Adipocyte (in vitro differentiated cells): ENCODE results near the gene APOL1.
A peak's percentile ranks its signal among the peaks of the same experiment; 100 is the strongest.
"Not testable (repeated sequence)": the region's sequence is repeated elsewhere in the genome, so short reads cannot be mapped to it uniquely, and the experiment has no call there.

Source experiments
- DNase-seq: peaks from one replicate; pipeline ENCODE4 v3.0.0-alpha.2; 2015; ENCODE audit warnings: low read depth
- H3K27me3 ChIP-seq: replicated peaks from 2 replicates; pipeline ENCODE4 v1.7.0; 2013; ENCODE audit warnings: mild to moderate bottlenecking, low read length, moderate library complexity; ENCODE audit not compliant: control insufficient read depth, insufficient read depth
- H3K36me3 ChIP-seq: 2 replicates; pipeline ENCODE4 v1.7.0; 2013; ENCODE audit warnings: low read length, mild to moderate bottlenecking, moderate library complexity; ENCODE audit not compliant: control insufficient read depth, insufficient read depth, severe bottlenecking
- H3K4me1 ChIP-seq: 2 replicates; pipeline ENCODE4 v1.7.0; 2013; ENCODE audit warnings: mild to moderate bottlenecking, low read length, moderate library complexity; ENCODE audit not compliant: control insufficient read depth, insufficient read depth
- H3K4me3 ChIP-seq: 2 replicates; pipeline ENCODE4 v1.7.0; 2013; ENCODE audit warnings: mild to moderate bottlenecking, low read length, moderate library complexity
- H3K9ac ChIP-seq: 2 replicates; pipeline ENCODE4 v1.7.0; 2013; ENCODE audit warnings: mild to moderate bottlenecking, low read length, moderate library complexity
- H3K9me3 ChIP-seq: 2 replicates; pipeline ENCODE4 v1.7.0; 2013; ENCODE audit warnings: mild to moderate bottlenecking, low read length, moderate library complexity; ENCODE audit not compliant: control insufficient read depth

Gene APOL1

GRCh38 chr22:36259615-36260300 lies 6.8 kb downstream of the APOL1 start:
- Histone ChIP-seq H3K27me3 (no peaks in the 10 kb centered on the region), H3K9me3 (no peaks in the 10 kb centered on the region), H3K4me3 (no peak overlapping the region), H3K9ac (peak overlapping the region; percentile 24), H3K36me3 (no peaks in the 10 kb centered on the region), H3K4me1 (peaks cover 48% of the 10 kb centered on the region)
- no peak for DNase-seq

- DNase-seq, H3K9ac ChIP-seq, H3K27me3 ChIP-seq, H3K9me3 ChIP-seq, H3K36me3 ChIP-seq, H3K4me3 ChIP-seq: not testable (repeated sequence)
- peaks cover 41% of the 10 kb centered on the region for H3K4me1 ChIP-seq
These were observed 8.7 kb downstream of the APOL1 start for GRCh38 chr22:36261675-36262074.

GRCh38 chr22:36262307-36262706 lies 9.4 kb downstream of the APOL1 start:
- not testable (repeated sequence) for H3K27me3 ChIP-seq, H3K9me3 ChIP-seq, DNase-seq, H3K9ac ChIP-seq, H3K36me3 ChIP-seq, H3K4me3 ChIP-seq
- peaks cover 41% of the 10 kb centered on the region for H3K4me1 ChIP-seq

- peak; percentile 83 for DNase-seq
- not testable (repeated sequence) for H3K4me3 ChIP-seq, H3K36me3 ChIP-seq, H3K27me3 ChIP-seq, H3K9me3 ChIP-seq
- H3K9ac ChIP-seq: peak overlapping the region; percentile 20
- peaks cover 41% of the 10 kb centered on the region for H3K4me1 ChIP-seq
These were observed 10.3 kb downstream of the APOL1 start for GRCh38 chr22:36263216-36263673.

- not testable (repeated sequence) for H3K36me3 ChIP-seq, H3K9me3 ChIP-seq, H3K4me3 ChIP-seq, H3K27me3 ChIP-seq, DNase-seq
- Histone ChIP-seq H3K4me1 (peaks cover 32% of the 10 kb centered on the region), H3K9ac (peak overlapping the region; percentile 20)
These were observed 11.1 kb downstream of the APOL1 start for GRCh38 chr22:36263886-36264664.

GRCh38 chr22:36267058-36267457 lies 14.1 kb downstream of the APOL1 start:
- Histone ChIP-seq H3K9me3 (no peaks in the 10 kb centered on the region), H3K9ac (no peak overlapping the region), H3K27me3 (no peaks in the 10 kb centered on the region), H3K4me1 (peaks cover 21% of the 10 kb centered on the region), H3K4me3 (no peak overlapping the region), H3K36me3 (peaks cover 3% of the 10 kb centered on the region)
- no peak for DNase-seq

- H3K27me3 ChIP-seq: no peaks in the 10 kb centered on the region
- H3K9ac ChIP-seq: no peak overlapping the region
- H3K4me1 ChIP-seq: peaks cover 14% of the 10 kb centered on the region
- H3K36me3 ChIP-seq: peaks cover 3% of the 10 kb centered on the region
- no peak overlapping the region for H3K4me3 ChIP-seq
- DNase-seq: no peak
- no peaks in the 10 kb centered on the region for H3K9me3 ChIP-seq
These were observed 15.1 kb downstream of the APOL1 start for GRCh38 chr22:36267896-36268485.

GRCh38 chr22:36271231-36271630 lies 18.3 kb downstream of the APOL1 start:
- H3K36me3 ChIP-seq, H3K4me1 ChIP-seq, H3K4me3 ChIP-seq, DNase-seq, H3K27me3 ChIP-seq, H3K9ac ChIP-seq, H3K9me3 ChIP-seq: not testable (repeated sequence)

GRCh38 chr22:36271951-36272350 lies 19.0 kb downstream of the APOL1 start:
- DNase-seq, H3K4me1 ChIP-seq, H3K9ac ChIP-seq: not testable (repeated sequence)

GRCh38 chr22:36274531-36274930 lies 21.6 kb downstream of the APOL1 start:
- Histone ChIP-seq H3K9ac (no peak overlapping the region), H3K27me3 (no peaks in the 10 kb centered on the region), H3K36me3 (no peaks in the 10 kb centered on the region), H3K4me3 (no peak overlapping the region), H3K4me1 (peaks cover 16% of the 10 kb centered on the region), H3K9me3 (no peaks in the 10 kb centered on the region)
- DNase-seq: no peak

More at GRCh38 chr22:36271951-36272350, 19.0 kb downstream of the APOL1 start:
- H3K4me3 ChIP-seq, H3K36me3 ChIP-seq, H3K27me3 ChIP-seq, H3K9me3 ChIP-seq: not testable (repeated sequence)

- peak; percentile 77 for DNase-seq
- Histone ChIP-seq H3K36me3 (peaks cover 18% of the 10 kb centered on the region), H3K9me3 (no peaks in the 10 kb centered on the region), H3K4me1 (peaks cover 21% of the 10 kb centered on the region), H3K27me3 (no peaks in the 10 kb centered on the region), H3K4me3 (no peak overlapping the region), H3K9ac (peak overlapping the region; percentile 28)
These were observed 24.8 kb downstream of the APOL1 start for GRCh38 chr22:36277482-36278291.
